Fibroblast of peridontal ligament (primary cell): ENCODE data around the gene FBH1.
"Not testable (repeated sequence)": the region's sequence is repeated elsewhere in the genome, so short reads cannot be mapped to it uniquely, and the experiment has no call there.

Experiments
- DNase-seq: peaks from one replicate; pipeline ENCODE4 v3.0.0-alpha.2; 2010; ENCODE audit errors: extremely low read depth

Gene FBH1

DNA sequence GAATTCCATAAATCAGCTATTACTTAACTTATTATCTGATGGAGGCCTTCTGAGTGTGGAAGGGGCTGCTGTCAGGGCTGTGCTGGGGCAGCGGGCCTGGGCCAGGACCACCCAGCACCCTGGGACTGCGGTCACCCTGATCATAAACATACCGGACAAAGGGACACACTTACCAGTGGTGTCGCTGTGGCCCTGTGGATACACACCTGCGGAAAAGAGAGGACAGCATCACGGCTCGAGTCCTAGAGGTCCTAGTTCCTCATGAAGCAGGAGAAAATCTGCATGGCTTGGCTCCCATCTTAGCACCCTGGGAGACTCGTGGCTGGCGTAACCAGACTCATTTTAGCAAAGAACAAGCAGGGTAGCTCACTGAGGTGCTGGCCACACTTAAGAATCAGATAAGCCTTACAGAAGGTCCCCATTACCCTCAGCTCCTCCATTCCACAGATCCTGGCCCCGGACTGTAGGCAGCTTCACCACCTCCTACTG, 69.6 kb downstream of the FBH1 start:
- DNase-seq = no peak

DNA sequence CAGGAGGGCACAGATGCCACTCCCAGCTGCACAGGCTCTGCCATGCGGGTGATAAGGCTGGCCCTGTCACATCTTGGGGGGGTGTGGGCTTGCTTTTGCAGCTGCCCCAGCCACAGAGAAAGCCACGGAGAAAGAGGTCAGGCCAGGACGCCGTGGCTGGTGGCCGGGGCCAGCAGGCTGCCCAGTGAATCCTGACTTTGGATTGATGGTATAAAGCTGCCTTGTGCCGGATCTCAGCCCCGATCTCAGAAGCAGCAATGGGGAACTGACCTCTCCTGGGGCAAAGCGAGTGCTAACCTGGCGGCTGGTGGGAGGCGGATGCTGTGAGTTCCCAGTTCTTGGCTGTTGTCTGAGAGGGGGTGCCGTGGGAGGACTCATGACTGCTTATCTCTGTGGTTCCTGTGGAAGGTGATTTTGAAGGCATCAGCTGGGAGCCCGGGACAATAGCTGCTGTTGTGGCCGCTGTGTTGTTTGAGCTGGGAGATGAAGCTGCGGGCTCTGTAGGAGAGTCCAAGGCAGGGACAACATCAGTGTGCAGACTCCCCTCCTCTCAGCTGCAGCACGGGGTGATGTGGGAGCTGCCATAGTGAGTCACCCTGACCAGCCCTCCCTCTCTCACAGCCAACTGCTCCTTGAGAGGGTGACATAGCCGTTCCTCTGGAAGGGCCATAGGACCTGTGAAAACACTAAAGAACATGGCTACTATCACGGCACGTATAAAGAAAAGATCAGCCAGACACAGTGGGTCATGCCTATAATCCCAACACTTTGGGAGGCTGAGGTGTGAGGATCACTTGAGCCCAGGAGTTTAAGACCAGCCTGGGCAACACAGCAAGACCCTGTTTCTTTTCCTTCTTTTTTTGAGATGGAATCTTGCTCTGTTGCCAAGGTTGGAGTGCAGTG, 70.3 kb downstream of the FBH1 start:
- DNase-seq = no peak

- DNase-seq = not testable (repeated sequence)
Observed at GRCh38 chr10:5960973-5961275, 70.9 kb downstream of the FBH1 start.

DNA sequence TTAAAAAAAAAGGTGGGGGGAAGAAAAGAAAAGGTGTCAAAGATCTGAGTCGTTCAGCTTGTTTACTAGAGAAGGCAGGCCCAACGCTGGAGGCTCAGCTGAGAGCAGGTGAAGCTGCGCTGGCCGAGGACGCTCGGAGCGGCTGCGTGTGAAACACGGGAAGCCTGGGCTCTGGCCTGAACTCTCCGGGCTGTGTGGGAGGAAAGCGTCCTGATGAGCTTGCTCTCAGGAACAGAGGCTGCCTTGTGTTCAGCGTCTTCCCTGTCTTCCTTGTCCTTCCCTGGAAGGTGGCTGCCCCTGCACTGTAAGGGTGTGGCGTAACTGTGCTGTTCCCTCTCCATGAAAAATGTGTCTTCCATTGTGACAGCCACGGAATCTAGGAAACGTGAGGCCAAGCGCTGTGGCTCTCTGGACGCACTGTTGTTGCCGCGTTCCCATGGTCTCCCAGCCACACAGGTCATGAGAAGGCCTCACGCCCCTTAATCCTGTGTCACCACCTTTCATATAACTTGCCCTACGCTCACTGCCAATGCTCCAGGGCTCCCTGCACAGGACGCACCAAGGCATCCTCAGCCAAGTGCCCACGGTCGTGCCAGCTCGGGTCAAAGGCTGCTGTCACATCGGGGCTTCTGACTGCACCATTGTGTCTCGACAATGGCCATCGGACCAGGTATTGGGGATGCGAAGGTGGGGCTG, 71.5 kb downstream of the FBH1 start:
- no peak for DNase-seq

DNA sequence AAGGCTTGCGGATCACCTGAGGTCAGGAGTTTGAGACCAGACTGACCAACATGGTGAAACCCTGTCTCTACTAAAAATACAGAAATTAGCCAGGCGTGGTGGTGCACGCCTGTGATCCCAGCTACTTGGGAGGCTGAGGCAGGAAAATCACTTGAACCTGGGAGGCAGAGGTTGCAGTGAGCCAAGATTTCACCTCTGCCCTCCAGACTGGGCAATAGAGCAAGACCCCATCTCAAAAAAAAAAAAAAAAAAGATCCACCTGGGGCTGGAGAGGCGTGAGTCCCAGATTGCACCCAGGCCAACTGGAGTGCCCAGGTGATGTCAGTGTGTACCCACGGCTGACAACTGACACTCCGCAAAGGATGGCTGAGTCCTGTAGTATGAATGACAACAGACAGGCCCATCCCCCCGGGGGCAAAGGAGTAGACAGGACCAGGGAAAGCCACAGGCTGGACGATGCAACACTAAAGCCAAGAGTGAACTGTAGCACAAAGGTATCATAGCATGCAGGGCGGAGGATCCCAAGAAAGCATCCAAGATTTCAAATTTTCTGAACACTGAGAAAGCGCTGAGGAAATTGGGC, 72.4 kb downstream of the FBH1 start:
- DNase-seq = not testable (repeated sequence)

- DNase-seq = no peak
Observed at GRCh38 chr10:5963071-5963470, 73.0 kb downstream of the FBH1 start.

DNA sequence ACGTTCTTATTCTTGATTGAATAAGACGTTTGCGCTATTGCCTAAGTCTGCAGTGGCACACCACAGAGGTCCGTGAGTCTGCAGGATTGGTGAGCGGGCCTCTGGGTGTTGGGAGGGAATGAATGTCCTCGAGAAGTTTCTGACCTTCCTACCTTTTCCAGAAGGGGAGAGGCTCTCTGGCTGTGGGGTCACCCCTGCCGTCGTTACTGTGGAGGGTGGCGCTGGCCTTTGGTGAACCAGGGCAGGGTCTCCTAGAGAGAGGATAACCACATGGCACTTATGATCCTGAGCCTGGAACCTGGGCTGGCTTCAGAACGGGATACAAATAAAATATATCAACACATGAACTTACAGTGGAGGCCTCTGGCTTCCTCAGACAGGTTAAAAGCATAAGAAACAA, 73.5 kb downstream of the FBH1 start:
- no peak for DNase-seq

DNA sequence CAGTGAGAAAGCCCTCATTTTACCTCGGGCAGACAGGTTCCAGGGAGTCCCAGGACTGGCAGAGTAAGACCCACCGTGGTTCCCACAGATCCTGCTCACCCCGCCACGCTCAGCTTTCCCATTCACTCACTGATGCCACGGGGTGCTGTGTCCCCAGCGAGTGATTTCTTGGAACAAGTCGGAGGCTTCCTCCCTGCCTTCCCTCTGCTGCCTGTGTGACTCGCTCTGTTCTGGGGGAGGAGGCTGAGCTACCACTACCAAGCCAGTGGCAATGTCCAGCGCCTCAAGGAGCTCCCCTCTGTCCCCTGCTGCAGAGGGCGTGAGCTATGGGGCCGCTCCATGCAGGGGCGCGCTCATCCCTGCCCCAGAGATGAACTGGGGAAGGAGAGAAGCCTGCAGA, 74.7 kb downstream of the FBH1 start:
- no peak for DNase-seq

DNA sequence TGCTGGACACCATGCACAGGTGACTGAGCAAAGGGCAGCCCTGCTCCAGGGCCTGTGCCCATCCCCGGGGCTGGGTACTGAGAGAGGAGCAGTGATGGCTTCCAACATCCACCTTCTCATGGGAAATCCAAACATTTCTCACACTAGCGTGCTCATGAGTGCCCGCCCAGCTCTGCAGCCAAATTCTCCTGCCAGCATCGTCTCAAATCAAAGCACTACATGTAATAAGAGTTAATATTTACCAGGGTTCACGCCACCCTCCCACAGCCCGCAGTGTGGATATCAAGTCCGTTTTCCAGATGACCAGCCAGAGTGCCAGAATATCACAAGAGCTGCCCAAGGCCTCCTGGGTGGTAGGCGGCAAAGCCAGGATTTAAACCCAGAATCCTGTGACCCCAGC, 75.2 kb downstream of the FBH1 start:
- no peak for DNase-seq

GRCh38 chr10:5968037-5968680, 78.1 kb downstream of the FBH1 start:
- no peak for DNase-seq

DNA sequence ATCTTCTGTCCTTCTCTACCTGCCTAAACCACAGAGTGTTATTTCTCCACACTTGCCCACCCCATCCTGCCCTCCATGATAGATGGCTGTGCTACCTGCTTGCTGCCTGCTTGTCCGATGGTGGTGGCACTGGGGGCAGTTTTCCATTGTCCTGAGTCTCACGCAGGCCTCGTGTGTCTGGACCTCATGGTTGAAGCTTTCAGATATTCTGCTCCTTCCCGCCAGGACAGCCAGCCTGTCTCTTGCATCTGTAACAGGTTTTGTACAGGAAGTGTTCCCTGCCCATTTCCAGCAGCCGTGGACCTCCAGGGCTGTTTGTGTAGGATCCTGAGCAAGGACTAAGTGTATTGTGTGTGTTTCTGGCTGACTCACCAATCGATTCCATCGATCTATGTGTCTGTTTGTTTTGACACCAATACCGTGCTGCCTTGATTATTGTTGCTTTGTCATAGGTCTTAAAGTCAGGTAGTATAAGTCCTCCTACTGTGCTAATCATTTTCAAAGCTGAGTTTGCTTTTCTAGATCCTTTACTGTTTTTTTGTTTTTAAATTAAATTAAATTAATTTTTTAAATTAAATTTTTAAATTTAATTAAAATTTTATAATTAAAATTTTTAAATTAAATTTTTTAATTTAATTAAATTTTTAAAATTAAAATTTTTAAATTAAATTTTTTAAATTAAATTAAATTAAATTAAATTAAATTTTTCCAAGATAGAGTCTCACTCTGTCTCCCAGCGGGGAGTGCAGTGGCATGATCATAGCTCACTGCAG, 78.8 kb downstream of the FBH1 start:
- no peak for DNase-seq

DNA sequence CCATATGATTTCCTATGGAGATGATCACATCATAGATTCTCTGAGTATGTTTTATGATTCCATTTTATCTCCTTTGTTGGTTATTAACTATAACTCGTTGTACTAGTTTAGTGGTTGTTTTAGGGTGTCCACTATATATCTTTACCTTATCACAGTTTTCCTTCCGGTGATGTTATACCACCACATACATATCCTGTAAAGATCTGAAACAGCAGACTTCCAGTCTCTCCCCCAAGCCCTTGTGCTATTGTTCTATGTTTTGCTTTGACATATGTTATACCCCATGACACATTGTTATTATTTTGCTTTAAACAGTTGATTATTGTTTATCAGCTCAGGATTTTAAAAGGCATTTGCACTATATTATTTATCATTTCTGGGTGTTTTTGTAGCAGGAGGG, 80.0 kb downstream of the FBH1 start:
- no peak for DNase-seq

GRCh38 chr10:5970527-5970926, 80.5 kb downstream of the FBH1 start:
- DNase-seq = no peak

DNA sequence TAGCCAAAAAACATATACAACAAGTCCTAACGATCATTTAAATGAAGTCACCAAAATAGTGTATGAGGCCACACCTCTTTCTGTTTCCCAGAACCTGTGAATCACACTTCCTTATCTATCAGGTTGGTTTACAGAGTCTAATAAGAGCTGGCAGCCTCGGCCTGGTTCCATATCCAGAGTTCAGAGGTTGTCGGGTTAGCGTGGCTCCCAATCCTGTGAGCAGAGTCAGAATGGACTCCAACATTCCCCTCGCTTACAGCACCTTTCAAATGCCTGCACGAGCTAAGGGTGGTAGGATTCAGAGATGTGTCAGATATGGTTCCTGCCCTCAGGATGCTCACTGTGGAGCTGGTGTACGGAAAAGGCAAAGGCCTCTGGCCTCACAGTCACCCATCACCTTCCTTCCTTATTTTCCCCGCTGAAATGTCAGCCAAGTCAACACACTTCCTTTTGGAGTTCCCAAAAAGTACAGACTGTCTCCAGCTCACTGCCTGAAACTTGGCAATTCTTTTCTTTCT, 81.3 kb downstream of the FBH1 start:
- DNase-seq = no peak

DNA sequence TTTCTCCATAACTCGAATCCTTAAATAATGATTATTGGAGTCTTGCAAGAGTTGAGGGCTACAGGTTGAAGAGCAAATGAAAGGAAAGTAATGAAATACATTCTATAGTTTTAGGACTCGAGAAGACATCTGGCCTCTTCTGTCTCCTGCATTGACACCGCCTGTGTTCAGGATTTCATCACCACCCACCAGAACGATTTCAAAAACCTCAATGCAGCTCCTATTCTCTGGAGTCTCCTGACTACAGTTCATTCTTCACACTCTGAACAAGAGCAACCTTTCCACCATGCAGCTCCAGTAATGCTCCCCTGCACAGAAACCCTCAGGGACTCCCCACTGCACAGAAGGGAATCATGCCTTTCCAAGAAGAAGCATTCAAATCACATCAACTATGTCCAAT, 81.8 kb downstream of the FBH1 start:
- DNase-seq = no peak

DNA sequence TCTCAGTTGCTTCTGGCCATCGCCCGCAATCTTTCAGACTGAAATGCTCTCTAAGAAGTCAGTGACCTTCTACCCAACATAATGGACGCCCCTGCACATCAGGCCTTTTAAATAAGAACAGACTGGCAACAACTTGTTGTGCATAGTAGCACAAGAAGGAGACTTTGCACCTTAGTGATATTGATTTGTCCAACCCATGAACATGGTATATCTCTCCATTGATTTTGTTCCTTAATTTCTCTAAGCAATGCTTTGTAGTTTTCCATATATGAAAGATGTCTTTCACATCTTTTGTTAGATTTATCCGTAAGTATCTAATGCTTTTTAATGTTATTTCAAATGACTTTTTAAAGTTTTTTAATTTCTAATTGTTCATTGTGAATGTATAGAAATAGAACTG, 83.0 kb downstream of the FBH1 start:
- no peak for DNase-seq

GRCh38 chr10:5975641-5976473, 85.8 kb downstream of the FBH1 start:
- DNase-seq = peak; percentile 15

DNA sequence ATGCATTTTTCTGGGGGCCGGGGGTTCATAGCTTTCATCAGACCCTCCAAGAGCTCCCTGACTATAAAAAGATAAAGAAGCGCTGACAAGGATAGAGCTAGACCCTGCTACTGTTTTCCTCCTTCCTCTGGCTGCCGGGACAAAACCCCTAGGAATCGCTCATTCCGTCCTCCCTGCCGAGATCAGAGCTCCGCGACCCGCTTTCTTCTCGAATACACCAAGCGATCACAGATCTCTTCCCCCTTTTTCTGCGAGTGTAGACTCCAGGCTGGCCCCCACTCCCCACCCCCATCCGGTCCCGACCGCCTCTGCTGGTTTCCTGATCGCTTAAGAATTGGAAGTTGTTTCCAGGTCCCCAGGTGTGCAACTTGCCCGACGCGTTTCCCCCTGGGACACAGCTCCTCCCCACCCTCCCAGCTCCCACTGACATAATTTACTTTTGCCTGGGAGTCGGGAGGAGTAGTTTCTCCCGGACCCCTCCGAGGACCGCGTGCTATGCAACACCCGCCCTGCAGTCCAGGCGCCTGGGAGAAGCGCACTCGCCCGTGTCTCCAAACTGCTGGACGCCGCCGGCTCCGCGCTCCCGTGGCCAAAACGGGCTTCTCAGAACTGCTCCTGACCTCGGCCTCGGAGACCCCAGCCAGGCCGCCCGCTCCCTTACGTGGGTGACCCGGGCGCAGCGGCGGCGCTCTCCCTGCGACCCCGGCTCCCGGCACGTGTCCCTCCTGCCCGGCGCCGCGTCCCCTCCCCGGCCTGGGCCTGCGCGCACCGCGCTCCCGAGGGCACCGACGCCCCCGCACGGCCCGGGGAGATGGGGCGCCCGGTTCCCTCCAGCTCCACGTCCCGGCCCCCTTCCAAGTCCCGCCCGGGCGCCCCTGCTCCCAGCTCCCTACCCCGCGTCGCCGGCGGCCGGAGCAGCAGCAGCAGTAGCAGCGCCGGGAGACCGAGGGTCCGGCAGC, 86.7 kb downstream of the FBH1 start:
- peak; percentile 46 for DNase-seq
